Upper lobe of left lung (tissue), 6 donors: Measurements from ENCODE around the gene PPIL1. TPM values are rescaled to one million over a fixed set of nuclear protein-coding genes. Genes with fewer than 3 reads are reported as not detected.

Source experiments
- ATAC-seq, 2 donors: fragments of 200-7000 bp; cut with Tn5 transposase; one replicate each; pipeline ENCODE4 v1.9.1; 2022; ENCODE audit warnings: mild to moderate bottlenecking in 2 of 2, moderate library complexity in 2 of 2; ENCODE audit not compliant: low FRiP score in 2 of 2
- DNase-seq, 2 donors: peaks; one replicate each; pipeline ENCODE4 v3.0.0-alpha.2; 2019 to 2020
- H3K27ac ChIP-seq, 4 donors: fragments of 200-600 bp; sonication (generic); one replicate each; pipeline ENCODE4 v1.5.1; 2016 to 2019
- H3K27me3 ChIP-seq, 4 donors: fragments of 200-600 bp; sonication (generic); one replicate each; pipeline ENCODE4 v1.5.1; 2017 to 2019
- H3K36me3 ChIP-seq, 4 donors: fragments of 200-600 bp; sonication (generic); one replicate each; pipeline ENCODE4 v1.5.1; 2016 to 2019
- H3K4me1 ChIP-seq, 4 donors: fragments of 200-600 bp; sonication (generic); one replicate each; pipeline ENCODE4 v1.5.1; 2018 to 2019
- H3K4me3 ChIP-seq, 4 donors: fragments of 200-600 bp; sonication (generic); one replicate each; pipeline ENCODE4 v1.5.1; 2017 to 2019; ENCODE audit warnings: mild to moderate bottlenecking in 2 of 4, moderate library complexity in 1 of 4
- H3K9me3 ChIP-seq, 4 donors: fragments of 200-600 bp; sonication (generic); one replicate each; pipeline ENCODE4 v1.5.1; 2018 to 2019
- EP300 ChIP-seq, 4 donors: sonication (generic); formaldehyde crosslinking; IDR thresholded peaks; one replicate each; pipeline ENCODE4 v1.5.1; 2017; ENCODE audit warnings: antibody characterized with exemption in 4 of 4, control low read depth in 2 of 4
- POLR2A ChIP-seq, 4 donors: fragments of 450-650 bp; IDR thresholded peaks; one replicate each; pipeline ENCODE4 v1.5.1; 2016 to 2017; ENCODE audit warnings: antibody characterized with exemption in 4 of 4, mild to moderate bottlenecking in 2 of 4
- POLR2AphosphoS5 ChIP-seq, 2 donors: sonication (generic); formaldehyde crosslinking; IDR thresholded peaks; one replicate each; pipeline ENCODE4 v1.5.1; 2017; ENCODE audit warnings: antibody characterized with exemption in 2 of 2
- WGBS, 2 donors: methylation state at CpG; one replicate each; pipeline ENCODE4 v1.1.5; 2017 to 2018; 5-methylcytosine and 5-hydroxymethylcytosine counted together
- total RNA-seq, 6 donors: library from RNA; depleted of rRNA in 4 of 6; stranded (reverse); fragments of >200 nt in 4 of 6; gene quantifications; one replicate each; pipeline versions ENCODE4 v1.1.0 to v1.2.1, GENCODE V29; 2016 to 2021
- TF ChIP-seq, protein P1 (sequence below), 6 experiments: fragments of 450-650 bp in 4 of 6; fragments of 200-600 bp in 2 of 6; sonication (generic) in 2 of 6; IDR thresholded peaks; one replicate each; pipeline ENCODE4 v1.5.1; 2016 to 2019; ENCODE audit warnings: antibody characterized with exemption in 6 of 6
- donor health status: DM: no; HTN: no; CAD: no; lungs with moderate emphysema.
- donor health status: DM: no; HTN: yes; CAD: no; lungs with severe emphysema.

The PPIL1 gene
- total RNA-seq, 6 donors from 2014 or later: 2.2 to 21.7 (median 11.9) TPM

DNA sequence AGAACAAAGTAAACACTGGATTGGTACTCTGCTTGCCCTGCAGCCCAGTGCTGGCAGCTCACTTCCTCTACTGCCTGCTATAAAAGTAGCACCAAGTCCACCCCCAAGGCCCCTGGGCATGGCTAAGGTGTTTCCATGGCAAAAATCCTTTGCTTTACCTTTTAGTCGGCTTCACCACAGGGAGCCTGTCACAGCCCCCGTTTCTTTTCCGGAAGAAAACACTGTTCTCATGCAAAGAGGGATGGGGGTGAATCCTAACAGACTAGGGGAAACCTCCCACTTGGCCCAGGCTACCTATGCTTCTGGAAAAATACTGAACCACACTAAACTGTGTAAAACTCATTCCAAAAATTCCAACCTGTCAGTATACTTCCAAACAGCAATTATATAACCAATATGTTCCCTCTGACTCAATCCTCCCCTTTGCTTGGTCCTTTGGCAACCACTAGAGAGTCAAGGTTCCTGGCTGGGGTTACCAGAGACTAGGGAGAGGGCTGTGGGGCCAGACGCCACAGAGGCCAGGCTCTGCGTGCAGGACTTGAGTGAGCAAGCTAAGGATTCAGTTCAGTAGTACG lies 16.1 kb downstream of the PPIL1 start:
- TF ChIP-seq, protein P1, sequence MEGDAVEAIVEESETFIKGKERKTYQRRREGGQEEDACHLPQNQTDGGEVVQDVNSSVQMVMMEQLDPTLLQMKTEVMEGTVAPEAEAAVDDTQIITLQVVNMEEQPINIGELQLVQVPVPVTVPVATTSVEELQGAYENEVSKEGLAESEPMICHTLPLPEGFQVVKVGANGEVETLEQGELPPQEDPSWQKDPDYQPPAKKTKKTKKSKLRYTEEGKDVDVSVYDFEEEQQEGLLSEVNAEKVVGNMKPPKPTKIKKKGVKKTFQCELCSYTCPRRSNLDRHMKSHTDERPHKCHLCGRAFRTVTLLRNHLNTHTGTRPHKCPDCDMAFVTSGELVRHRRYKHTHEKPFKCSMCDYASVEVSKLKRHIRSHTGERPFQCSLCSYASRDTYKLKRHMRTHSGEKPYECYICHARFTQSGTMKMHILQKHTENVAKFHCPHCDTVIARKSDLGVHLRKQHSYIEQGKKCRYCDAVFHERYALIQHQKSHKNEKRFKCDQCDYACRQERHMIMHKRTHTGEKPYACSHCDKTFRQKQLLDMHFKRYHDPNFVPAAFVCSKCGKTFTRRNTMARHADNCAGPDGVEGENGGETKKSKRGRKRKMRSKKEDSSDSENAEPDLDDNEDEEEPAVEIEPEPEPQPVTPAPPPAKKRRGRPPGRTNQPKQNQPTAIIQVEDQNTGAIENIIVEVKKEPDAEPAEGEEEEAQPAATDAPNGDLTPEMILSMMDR (IDR thresholded peaks at IDR 0.05): no peak
- TF ChIP-seq POLR2A (IDR thresholded peaks at IDR 0.05) (no peak), EP300 (IDR thresholded peaks at IDR 0.05) (no peak), POLR2AphosphoS5 (IDR thresholded peaks at IDR 0.05) (no peak)
- DNase-seq (no peak), ATAC-seq (peak; percentile 41 to 70)
- Histone ChIP-seq H3K4me1 (peaks cover 0 to 5% (median 1%) of the 10 kb centered on the region in 4 donors), H3K27ac (peak overlapping the region in 1 of 4 donors; percentile 34), H3K4me3 (no peak overlapping the region), H3K36me3 (peaks cover 0 to 26% (median 14%) of the 10 kb centered on the region in 4 donors), H3K9me3 (no peaks in the 10 kb centered on the region), H3K27me3 (no peaks in the 10 kb centered on the region)
- 83 to 88% methylated on average over 4 to 6 of the region's 6 CpGs for WGBS, 2 donors

DNA sequence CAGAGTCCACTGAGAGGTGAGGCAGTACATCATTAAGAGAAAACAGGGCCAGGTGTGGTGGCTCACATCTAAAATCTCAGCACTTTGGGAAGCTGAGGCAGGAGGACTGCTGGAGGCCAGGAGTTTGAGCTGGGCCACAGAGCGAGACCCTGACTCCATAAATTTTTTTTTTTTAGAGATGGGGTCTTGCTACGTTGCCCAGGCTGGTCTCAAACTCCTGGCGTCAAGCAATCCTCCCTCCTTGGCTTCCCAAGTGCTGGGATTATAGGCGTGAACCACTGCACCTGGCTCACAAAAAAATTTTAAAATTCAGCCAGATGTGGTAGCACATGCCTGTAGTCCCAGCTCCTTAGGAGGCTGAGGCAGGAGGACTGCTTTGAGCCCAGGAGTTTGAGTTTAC lies 17.3 kb downstream of the PPIL1 start:
- no peak for DNase-seq
- no peak for ATAC-seq
- H3K27ac ChIP-seq: no peak overlapping the region

DNA sequence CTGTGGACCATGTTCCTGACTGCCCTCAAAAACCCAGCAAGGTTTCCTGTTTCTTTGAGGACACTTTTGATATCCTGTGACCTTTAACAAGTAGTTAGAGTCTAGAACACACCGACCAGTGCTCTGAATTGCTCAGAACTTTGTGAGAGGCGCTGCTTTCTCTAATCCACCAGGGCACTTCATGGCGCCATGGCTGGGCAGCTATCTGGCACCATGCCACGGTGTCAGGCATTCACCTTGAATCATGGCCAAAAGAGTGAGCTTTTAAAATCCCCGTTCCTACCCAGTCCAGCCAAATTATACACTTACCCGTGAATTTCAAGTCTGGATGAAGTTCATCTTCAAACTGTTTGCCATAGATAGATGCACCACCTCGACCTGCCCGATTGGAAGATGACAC lies 18.3 kb downstream of the PPIL1 start:
- peaks cover 0 to 5% (median 1%) of the 10 kb centered on the region in 4 donors for H3K4me1 ChIP-seq
- no peak for TF ChIP-seq POLR2A (IDR thresholded peaks at IDR 0.05)
- TF ChIP-seq, protein P1 (IDR thresholded peaks at IDR 0.05): no peak
- no peak for TF ChIP-seq EP300 (IDR thresholded peaks at IDR 0.05)
- no peak for TF ChIP-seq POLR2AphosphoS5 (IDR thresholded peaks at IDR 0.05)
- H3K27ac ChIP-seq: peak overlapping the region in 1 of 4 donors; percentile 13
- H3K4me3 ChIP-seq: no peak overlapping the region
- ATAC-seq: no peak
- DNase-seq: no peak
- peaks cover 0 to 16% (median 12%) of the 10 kb centered on the region in 4 donors for H3K36me3 ChIP-seq
- no peaks in the 10 kb centered on the region for H3K27me3 ChIP-seq
- 71 to 72% methylated on average over 8 of the region's 8 CpGs for WGBS, 2 donors
- H3K9me3 ChIP-seq: no peaks in the 10 kb centered on the region

More for the DNA sequence above, 17.3 kb downstream of the PPIL1 start:
- 96 to 98% methylated on average over 4 of the region's 4 CpGs for WGBS, 2 donors
- TF ChIP-seq EP300 (IDR thresholded peaks at IDR 0.05): no peak
- TF ChIP-seq, protein P1 (IDR thresholded peaks at IDR 0.05): no peak
- TF ChIP-seq POLR2A (IDR thresholded peaks at IDR 0.05): no peak
- no peak for TF ChIP-seq POLR2AphosphoS5 (IDR thresholded peaks at IDR 0.05)
- Histone ChIP-seq H3K4me1 (peaks cover 0 to 5% (median 1%) of the 10 kb centered on the region in 4 donors), H3K4me3 (no peak overlapping the region), H3K27me3 (no peaks in the 10 kb centered on the region), H3K36me3 (peaks cover 0 to 16% (median 12%) of the 10 kb centered on the region in 4 donors), H3K9me3 (no peaks in the 10 kb centered on the region)

DNA sequence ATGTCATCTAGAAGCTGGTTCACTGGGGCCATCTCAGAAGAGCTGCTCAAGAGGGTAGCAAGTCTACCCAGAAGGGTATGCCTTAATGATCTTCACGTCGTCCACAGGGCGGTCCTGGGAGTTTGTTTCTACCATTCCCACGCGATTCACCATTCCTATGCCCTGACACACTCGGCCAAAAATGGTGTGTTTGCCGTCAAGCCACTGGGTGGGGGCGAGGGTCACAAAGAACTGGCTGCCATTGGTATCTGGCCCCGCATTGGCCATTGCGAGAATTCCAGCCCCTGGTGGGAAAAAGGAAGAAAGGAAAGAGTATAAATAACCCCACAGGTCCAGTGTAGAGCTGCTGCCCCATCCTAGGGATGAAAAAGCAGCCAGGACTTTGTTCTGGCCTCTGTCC lies 18.9 kb downstream of the PPIL1 start:
- H3K36me3 ChIP-seq: peaks cover 0 to 16% (median 12%) of the 10 kb centered on the region in 4 donors
- ATAC-seq: no peak
- no peaks in the 10 kb centered on the region for H3K27me3 ChIP-seq
- H3K9me3 ChIP-seq: no peaks in the 10 kb centered on the region
- TF ChIP-seq POLR2A (IDR thresholded peaks at IDR 0.05) (no peak), EP300 (IDR thresholded peaks at IDR 0.05) (no peak), POLR2AphosphoS5 (IDR thresholded peaks at IDR 0.05) (no peak)
- TF ChIP-seq, protein P1 (IDR thresholded peaks at IDR 0.05): no peak
- peak overlapping the region in 1 of 4 donors; percentile 13 for H3K27ac ChIP-seq
- WGBS, 2 donors: 91 to 92% methylated on average over 10 of the region's 10 CpGs
- no peak overlapping the region for H3K4me3 ChIP-seq
- no peak for DNase-seq
- peaks cover 0 to 5% (median 1%) of the 10 kb centered on the region in 4 donors for H3K4me1 ChIP-seq

DNA sequence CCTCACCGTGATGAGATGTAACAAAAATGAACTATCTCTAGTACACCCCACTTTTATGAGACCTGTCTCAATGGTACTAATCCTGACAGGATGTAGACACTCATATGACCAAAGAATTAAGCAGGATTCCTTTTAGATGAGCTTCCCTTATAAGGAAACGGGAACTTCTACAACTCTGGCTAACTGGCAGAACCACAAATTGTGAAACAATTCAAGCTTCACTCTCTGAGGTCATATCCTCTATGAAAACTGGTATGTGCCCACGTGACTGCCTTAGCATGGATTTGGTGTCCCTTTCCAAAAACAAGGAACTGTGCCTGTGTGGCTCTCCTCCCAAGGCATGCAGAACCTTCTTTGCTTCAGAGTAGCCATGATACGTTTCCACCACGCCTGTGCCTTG lies 21.3 kb downstream of the PPIL1 start:
- Histone ChIP-seq H3K9me3 (no peaks in the 10 kb centered on the region), H3K27ac (peak overlapping the region; percentile 27 to 68 (median 56)), H3K27me3 (no peaks in the 10 kb centered on the region), H3K4me3 (no peak overlapping the region), H3K36me3 (peaks cover 0 to 16% (median 12%) of the 10 kb centered on the region in 4 donors), H3K4me1 (peaks cover 11 to 12% (median 12%) of the 10 kb centered on the region in 4 donors)
- peak; percentile 52 to 76 for TF ChIP-seq POLR2AphosphoS5 (IDR thresholded peaks at IDR 0.05)
- TF ChIP-seq EP300 (IDR thresholded peaks at IDR 0.05): peak in 1 of 4 donors; percentile 15
- TF ChIP-seq, protein P1 (IDR thresholded peaks at IDR 0.05): no peak
- peak in 1 of 2 donors; percentile 76 for DNase-seq
- ATAC-seq: peak; percentile 12 to 80
- 61 to 83% methylated on average over 5 of the region's 5 CpGs for WGBS, 2 donors
